ES-I3 (cell line): ENCODE measurements around the gene EN2.
A peak's percentile ranks its signal among the peaks of the same experiment; 100 is the strongest.

Experiments used
- H3K36me3 ChIP-seq: 2 replicates; pipeline ENCODE4 v1.6.1; 2013; ENCODE audit warnings: mild to moderate bottlenecking, low read length, control low read depth, moderate library complexity; ENCODE audit not compliant: insufficient read depth
- H3K4me1 ChIP-seq: 2 replicates; pipeline ENCODE4 v1.6.1; 2013; ENCODE audit warnings: mild to moderate bottlenecking, control low read depth, low read length; ENCODE audit not compliant: insufficient read depth
- H3K9ac ChIP-seq: 2 replicates; pipeline ENCODE4 v1.6.1; 2013; ENCODE audit warnings: low read depth, mild to moderate bottlenecking, low read length, moderate library complexity
- H3K9me3 ChIP-seq: 2 replicates; pipeline ENCODE4 v1.6.1; 2013; ENCODE audit warnings: mild to moderate bottlenecking, low read length, moderate library complexity; ENCODE audit not compliant: control insufficient read depth, insufficient read depth

Gene EN2

DNA sequence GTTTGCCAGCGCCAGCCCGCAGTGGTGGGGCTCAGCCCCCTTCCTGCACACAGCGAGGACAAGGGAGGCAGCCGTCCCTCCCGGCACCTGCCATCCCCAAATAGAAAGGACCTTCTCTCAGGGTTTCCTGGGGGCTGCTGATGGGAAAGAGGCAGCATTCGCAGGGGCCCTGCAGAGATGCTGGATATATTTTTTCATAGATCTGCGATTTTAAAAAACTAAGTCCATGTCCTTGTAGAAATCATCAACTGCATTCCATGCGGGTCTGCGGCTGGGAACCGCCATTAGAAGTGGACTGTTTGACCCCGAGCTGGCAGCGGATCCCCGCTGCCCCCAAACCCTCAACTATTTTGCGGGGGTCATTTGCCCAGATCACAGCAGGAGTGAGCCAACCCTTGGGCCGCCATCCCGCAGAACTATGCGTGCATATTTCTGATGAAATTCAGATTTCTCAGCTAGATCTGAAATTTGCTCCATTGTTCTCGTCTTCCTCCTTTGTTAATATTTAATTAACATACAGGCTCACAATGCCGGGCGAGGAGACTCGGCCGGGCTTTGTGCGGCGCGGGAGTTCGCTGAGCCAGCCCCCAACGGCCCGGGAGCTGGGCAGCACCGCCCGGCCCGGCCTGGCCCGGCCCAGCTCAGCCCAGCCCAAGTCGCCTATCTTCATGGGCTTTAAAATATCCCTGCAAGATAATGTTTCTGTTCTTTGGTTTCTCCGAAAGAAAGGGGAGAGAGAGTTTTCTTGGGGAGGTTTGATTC, 2.0 kb downstream of the EN2 start:
- H3K4me1 ChIP-seq, result no peaks in the 10 kb centered on the region
- H3K36me3 ChIP-seq, result no peaks in the 10 kb centered on the region
- H3K9ac ChIP-seq, result no peak overlapping the region; the same call in 1 of the 2 replicates
- H3K9me3 ChIP-seq, result no peaks in the 10 kb centered on the region

GRCh38 chr7:155460926-155461613, 3.1 kb downstream of the EN2 start:
- Histone ChIP-seq H3K36me3 (no peaks in the 10 kb centered on the region), H3K9ac (no peak overlapping the region), H3K4me1 (no peaks in the 10 kb centered on the region), H3K9me3 (no peaks in the 10 kb centered on the region)

DNA sequence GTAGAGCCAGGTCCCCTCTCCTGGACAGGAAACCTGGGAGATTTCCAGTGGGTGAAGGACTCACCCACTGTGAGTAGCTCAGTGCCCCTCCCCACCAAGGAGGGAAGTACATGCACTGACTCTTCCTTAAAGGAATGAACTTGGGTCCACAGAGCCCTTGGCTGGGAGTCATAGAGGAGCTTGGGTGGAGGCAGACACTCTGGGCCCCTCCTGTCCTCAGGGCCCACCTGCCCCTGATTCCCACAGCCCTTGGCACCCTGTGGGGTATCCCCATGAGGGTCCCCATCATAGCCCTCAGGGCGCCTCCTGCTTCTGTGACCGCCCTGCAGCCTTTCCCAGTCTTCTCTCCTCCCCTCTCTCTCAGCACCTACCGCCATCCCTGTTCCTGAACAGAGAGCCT, 3.7 kb downstream of the EN2 start:
- Histone ChIP-seq H3K9ac (no peak overlapping the region), H3K9me3 (no peaks in the 10 kb centered on the region), H3K36me3 (no peaks in the 10 kb centered on the region), H3K4me1 (no peaks in the 10 kb centered on the region)

- no peaks in the 10 kb centered on the region; the same call in 1 of the 2 replicates for H3K9me3 ChIP-seq
- H3K36me3 ChIP-seq, result no peaks in the 10 kb centered on the region
- H3K9ac ChIP-seq, result no peak overlapping the region
- no peaks in the 10 kb centered on the region for H3K4me1 ChIP-seq
Observed at GRCh38 chr7:155462163-155462735, 4.3 kb downstream of the EN2 start.

- Histone ChIP-seq H3K4me1 (no peaks in the 10 kb centered on the region), H3K9me3 (no peaks in the 10 kb centered on the region; the same call in 1 of the 2 replicates), H3K36me3 (no peaks in the 10 kb centered on the region), H3K9ac (no peak overlapping the region)
Observed at GRCh38 chr7:155463114-155463811, 5.3 kb downstream of the EN2 start.

DNA sequence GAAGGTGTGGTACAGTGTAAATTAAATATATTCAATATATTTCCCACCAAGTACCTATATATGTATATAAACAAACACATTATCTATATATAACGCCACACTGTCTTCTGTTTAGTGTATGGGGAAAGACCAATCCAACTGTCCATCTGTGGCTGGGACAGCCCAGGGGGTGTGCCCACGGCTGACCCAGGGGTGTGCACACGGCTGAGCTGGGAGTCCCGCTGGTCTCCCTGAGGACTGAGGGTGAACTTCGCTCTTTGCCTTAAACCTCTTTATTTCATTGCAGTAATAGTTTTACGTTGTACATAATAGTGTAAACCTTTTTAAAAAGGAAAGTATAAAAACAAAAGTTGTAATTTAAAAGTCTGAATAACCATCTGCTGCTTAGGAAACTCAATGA, 6.3 kb downstream of the EN2 start:
- Histone ChIP-seq H3K9me3 (no peaks in the 10 kb centered on the region; the same call in 1 of the 2 replicates), H3K36me3 (no peaks in the 10 kb centered on the region), H3K9ac (no peak overlapping the region), H3K4me1 (peaks cover 3% of the 10 kb centered on the region; the same call in 1 of the 2 replicates)

DNA sequence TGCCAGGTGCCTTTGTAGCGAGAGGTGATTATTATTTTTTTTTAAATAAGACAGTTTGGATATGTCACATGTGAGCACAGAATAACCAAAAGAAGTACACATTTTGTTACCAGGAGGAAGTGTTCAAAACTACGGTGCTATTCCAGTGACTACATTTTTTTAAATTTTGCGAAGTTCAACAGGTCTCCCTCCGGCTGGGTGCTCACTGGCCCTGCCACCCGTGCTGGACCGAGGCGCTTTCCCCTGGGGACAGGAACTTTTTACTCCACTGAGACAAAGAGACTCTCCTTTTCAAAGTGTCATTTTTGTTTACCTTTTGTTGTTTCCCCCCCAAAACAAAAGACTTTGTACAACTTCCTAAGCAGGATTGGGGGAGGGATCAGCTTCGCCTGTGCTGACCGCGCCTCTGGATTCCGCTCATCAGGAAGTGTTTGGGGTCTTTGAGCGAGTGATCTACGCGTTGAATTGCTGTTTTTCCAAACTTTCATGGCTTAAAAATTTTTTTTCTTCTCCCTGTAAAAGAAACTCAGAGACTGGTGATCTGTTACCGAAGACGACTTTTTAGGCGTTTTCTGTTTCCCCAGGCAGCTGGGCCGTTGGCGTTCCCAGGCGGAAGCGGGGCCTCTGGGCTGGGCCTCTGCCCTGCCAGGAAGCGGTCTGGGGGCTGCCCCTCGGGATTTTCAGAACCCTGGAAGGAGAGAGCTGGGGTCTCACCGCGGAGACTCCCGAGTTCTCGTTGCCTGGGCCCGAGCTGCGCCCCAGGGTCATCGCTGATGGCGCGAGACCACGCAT, 7.2 kb downstream of the EN2 start:
- Histone ChIP-seq H3K9me3 (no peaks in the 10 kb centered on the region; the same call in 1 of the 2 replicates), H3K4me1 (peaks cover 3% of the 10 kb centered on the region; the same call in 1 of the 2 replicates), H3K9ac (no peak overlapping the region), H3K36me3 (no peaks in the 10 kb centered on the region)

GRCh38 chr7:155465761-155466141, 7.8 kb downstream of the EN2 start:
- Histone ChIP-seq H3K9me3 (no peaks in the 10 kb centered on the region; the same call in 1 of the 2 replicates), H3K9ac (no peak overlapping the region), H3K36me3 (no peaks in the 10 kb centered on the region), H3K4me1 (peaks cover 3% of the 10 kb centered on the region; the same call in 1 of the 2 replicates)

DNA sequence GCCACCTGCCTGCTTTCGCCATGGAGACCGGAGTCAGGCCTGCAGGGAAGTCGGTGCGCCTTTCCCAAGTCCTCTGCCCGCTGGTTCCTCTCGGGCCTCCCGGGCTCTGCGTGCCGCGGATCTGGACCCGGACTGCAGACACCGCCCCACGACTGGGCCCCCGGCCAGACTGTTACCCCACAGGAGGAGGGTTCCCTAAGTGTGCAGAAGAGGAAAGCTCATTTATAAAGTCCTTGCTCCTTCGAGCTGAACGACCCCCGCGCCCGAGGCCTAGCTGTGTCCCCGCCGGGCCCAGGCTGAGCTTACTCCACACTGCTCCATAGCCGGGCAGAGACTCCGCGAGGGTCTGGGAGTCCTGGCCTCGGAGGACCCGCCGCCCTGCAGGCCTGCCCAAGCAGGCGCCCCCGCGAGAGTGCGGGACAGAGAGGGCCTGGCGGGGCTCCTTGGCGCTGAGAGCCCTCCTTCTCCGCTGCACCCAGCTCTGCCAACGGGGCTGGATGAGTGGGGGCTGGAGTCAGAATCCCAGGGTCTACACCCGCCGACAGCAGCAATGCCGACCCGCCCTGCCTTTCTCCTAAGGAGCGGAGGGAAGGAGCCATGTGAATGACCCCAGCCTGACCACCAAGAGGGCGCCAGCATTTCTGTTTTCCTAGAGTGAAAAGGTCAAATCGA, 8.3 kb downstream of the EN2 start:
- Histone ChIP-seq H3K36me3 (no peaks in the 10 kb centered on the region), H3K4me1 (peaks cover 3% of the 10 kb centered on the region; the same call in 1 of the 2 replicates), H3K9ac (peak overlapping the region; percentile 33; the same call in 1 of the 2 replicates), H3K9me3 (no peaks in the 10 kb centered on the region; the same call in 1 of the 2 replicates)

DNA sequence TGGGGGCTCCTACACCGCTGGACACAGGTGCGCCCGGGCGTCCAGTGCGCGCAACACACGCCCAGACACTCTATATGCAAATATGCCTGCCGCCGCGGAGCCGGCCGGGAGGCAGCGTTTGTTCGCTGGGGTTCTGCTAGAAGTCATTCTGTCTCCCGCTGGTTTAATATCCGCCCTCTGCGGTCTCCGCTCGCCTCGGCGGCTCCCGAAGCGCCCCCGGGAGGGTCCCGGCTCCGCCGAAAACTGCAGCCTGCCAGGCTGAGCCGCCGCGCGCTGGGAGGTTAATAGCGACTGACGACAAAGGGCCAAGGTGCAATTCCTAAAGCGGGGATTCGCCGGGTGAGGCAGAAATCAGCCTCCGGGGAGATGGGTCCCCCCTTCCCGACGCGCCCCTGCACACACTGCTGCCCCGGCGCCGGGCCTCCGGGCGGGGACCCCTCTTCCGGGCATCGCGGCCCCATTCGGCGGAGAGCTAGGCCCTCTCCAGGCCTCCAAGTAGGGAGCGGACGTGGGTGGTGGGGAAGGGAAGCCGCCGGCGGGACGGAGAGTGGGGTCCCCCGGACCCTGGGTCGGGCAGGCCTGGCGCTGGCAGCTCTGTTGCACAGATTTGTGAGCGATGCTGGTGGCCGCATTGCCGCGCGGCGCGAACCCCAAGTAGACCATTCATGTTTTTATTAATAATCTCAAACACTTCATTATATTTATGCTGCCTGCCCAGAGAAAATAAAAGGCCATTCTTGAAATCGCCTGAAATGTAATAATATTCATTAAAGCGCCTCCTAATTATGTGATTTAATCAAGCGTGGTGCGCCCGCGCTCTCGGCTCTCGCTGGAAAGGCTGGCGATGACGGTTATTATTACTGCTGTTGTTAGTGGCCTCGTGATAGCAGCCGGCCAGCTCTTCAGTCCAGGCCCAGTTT, 9.1 kb downstream of the EN2 start:
- H3K9me3 ChIP-seq, result no peaks in the 10 kb centered on the region; the same call in 1 of the 2 replicates
- peak overlapping the region; percentile 33; the same call in 1 of the 2 replicates for H3K9ac ChIP-seq
- H3K4me1 ChIP-seq, result peaks cover 6% of the 10 kb centered on the region; the same call in 1 of the 2 replicates
- H3K36me3 ChIP-seq, result no peaks in the 10 kb centered on the region

GRCh38 chr7:155467846-155468784, 10.2 kb downstream of the EN2 start:
- Histone ChIP-seq H3K9ac (peak overlapping the region; percentile 38; the same call in 1 of the 2 replicates), H3K4me1 (peaks cover 17% of the 10 kb centered on the region), H3K9me3 (no peaks in the 10 kb centered on the region; the same call in 1 of the 2 replicates), H3K36me3 (no peaks in the 10 kb centered on the region)

DNA sequence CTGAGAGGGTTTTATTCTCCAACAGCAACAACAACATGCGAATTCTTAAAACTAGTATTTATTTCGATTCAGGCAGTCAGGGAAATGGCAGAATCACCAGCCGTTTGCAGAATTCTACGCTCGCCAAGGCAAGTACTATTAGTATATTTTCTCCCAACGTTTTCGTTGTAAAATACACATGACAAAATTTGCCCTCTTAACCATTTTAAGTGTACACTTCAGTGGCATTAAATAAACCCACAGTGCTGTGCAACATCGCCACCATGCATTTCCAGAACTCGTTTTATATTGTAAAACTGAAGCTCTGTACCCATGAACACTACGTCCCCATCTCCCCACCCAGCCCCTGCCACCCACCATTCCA, 10.8 kb downstream of the EN2 start:
- peaks cover 17% of the 10 kb centered on the region for H3K4me1 ChIP-seq
- H3K9me3 ChIP-seq, result no peaks in the 10 kb centered on the region; the same call in 1 of the 2 replicates
- H3K9ac ChIP-seq, result no peak overlapping the region
- H3K36me3 ChIP-seq, result no peaks in the 10 kb centered on the region
